COLO668 (cell line): ENCODE measurements around the gene CFAP52.
A peak's percentile ranks its signal among the peaks of the same experiment; 100 is the strongest.
"Not testable (repeated sequence)": the region's sequence is repeated elsewhere in the genome, so short reads cannot be mapped to it uniquely, and the experiment has no call there.

ENCODE experiments used
- DNase-seq: peaks from one replicate; lab custom pipeline; 2025; ENCODE audit not compliant: unreplicated experiment; lab: John Stamatoyannopoulos, UW

The CFAP52 gene

GRCh38 chr17:9568957-9569588 is 7.4 kb upstream of the CFAP52 start:
- DNase-seq = no peak

GRCh38 chr17:9571201-9571600 is 5.2 kb upstream of the CFAP52 start:
- no peak for DNase-seq

- peak; percentile 85 for DNase-seq
These were observed 901 bp upstream of the CFAP52 start, which contains the start of gene STX8 for GRCh38 chr17:9575381-9576101. TSS of gene STX8 (minus strand) at chr17:9575820. CDS start at chr17:9575808, 12 bp downstream.

- DNase-seq = no peak
These were observed 899 bp downstream of the CFAP52 start for GRCh38 chr17:9577373-9577709.

GRCh38 chr17:9587969-9588656 is 11.7 kb downstream of the CFAP52 start:
- DNase-seq = no peak

- no peak for DNase-seq
These were observed 17.6 kb downstream of the CFAP52 start for GRCh38 chr17:9594065-9594464.

GRCh38 chr17:9597638-9598037 is 21.2 kb downstream of the CFAP52 start:
- DNase-seq = not testable (repeated sequence)

GRCh38 chr17:9598661-9599060 is 22.2 kb downstream of the CFAP52 start:
- no peak for DNase-seq

GRCh38 chr17:9604583-9604982 is 28.1 kb downstream of the CFAP52 start:
- DNase-seq = not testable (repeated sequence)

- no peak for DNase-seq
These were observed 30.0 kb downstream of the CFAP52 start for GRCh38 chr17:9606453-9606852.

GRCh38 chr17:9607058-9607457 is 30.6 kb downstream of the CFAP52 start:
- DNase-seq = not testable (repeated sequence)

GRCh38 chr17:9611557-9611956 is 35.1 kb downstream of the CFAP52 start:
- no peak for DNase-seq

GRCh38 chr17:9612006-9612405 is 35.6 kb downstream of the CFAP52 start:
- no peak for DNase-seq

- DNase-seq = no peak
These were observed 39.0 kb downstream of the CFAP52 start for GRCh38 chr17:9615486-9615885.

- no peak for DNase-seq
These were observed 46.5 kb downstream of the CFAP52 start for GRCh38 chr17:9622961-9623360.

- no peak for DNase-seq
These were observed 52.1 kb downstream of the CFAP52 start for GRCh38 chr17:9628509-9628908.

GRCh38 chr17:9632741-9633140 is 56.3 kb downstream of the CFAP52 start:
- DNase-seq = no peak

- DNase-seq = no peak
These were observed 58.9 kb downstream of the CFAP52 start for GRCh38 chr17:9635340-9635739.

- DNase-seq = no peak
These were observed 60.1 kb downstream of the CFAP52 start for GRCh38 chr17:9636501-9636900.

- not testable (repeated sequence) for DNase-seq
These were observed 63.9 kb downstream of the CFAP52 start for GRCh38 chr17:9640388-9640787.

GRCh38 chr17:9643611-9644010 is 67.2 kb downstream of the CFAP52 start:
- DNase-seq = no peak
